Measurements from ENCODE around the gene WT1.

DNA sequence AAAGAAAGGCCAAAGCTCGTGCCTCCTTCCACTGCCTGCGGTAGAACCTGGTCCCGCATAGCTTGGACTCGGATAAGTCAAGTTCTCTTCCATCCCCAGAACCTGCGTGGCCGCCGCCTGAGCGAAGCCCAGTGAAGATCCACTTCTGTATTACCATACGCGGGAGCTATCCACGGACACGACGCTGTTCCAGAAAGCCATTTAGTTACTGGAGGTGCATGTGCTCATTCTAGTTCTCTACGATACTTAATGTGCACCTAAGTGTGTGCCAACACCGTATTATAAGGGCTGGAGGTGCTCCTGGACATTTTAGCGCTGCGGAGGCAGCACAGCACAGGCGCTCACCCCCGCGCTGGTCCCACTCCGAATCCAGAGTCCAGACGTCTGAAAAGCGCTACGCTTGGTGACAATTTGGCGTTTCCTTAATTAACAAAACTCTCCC, 1.4 kb downstream of the WT1 start:
- TF ChIP-seq CBFB (IDR thresholded peaks at IDR 0.05; ENCODE audit: low read depth) = no peak
- TF ChIP-seq EGR1 (IDR thresholded peaks at IDR 0.05; ENCODE audit: borderline replicate concordance in 1 of 2, low read depth in 2 of 2, low read length in 2 of 2) = no peak
- TF ChIP-seq CEBPB (IDR thresholded peaks at IDR 0.05; ENCODE audit: borderline replicate concordance in 1 of 2, low read depth in 2 of 2, low read length in 2 of 2) = no peak
- TF ChIP-seq, protein P1, sequence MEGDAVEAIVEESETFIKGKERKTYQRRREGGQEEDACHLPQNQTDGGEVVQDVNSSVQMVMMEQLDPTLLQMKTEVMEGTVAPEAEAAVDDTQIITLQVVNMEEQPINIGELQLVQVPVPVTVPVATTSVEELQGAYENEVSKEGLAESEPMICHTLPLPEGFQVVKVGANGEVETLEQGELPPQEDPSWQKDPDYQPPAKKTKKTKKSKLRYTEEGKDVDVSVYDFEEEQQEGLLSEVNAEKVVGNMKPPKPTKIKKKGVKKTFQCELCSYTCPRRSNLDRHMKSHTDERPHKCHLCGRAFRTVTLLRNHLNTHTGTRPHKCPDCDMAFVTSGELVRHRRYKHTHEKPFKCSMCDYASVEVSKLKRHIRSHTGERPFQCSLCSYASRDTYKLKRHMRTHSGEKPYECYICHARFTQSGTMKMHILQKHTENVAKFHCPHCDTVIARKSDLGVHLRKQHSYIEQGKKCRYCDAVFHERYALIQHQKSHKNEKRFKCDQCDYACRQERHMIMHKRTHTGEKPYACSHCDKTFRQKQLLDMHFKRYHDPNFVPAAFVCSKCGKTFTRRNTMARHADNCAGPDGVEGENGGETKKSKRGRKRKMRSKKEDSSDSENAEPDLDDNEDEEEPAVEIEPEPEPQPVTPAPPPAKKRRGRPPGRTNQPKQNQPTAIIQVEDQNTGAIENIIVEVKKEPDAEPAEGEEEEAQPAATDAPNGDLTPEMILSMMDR (IDR thresholded peaks at IDR 0.05 in 2 of 3, conservative IDR thresholded peaks at IDR 0.05 in 1 of 3; ENCODE audit: control insufficient read depth in 2 of 3, extremely low read depth in 1 of 3, insufficient read depth in 1 of 3, low read depth in 3 of 3, low read length in 3 of 3) = no peak
- TF ChIP-seq NR2C2 (IDR thresholded peaks at IDR 0.05; ENCODE audit: borderline replicate concordance, control insufficient read depth, insufficient read length, low read depth) = no peak
- TF ChIP-seq TAF1 (IDR thresholded peaks at IDR 0.05; ENCODE audit: borderline replicate concordance, low read depth, low read length) = no peak
- TF ChIP-seq, protein P2, sequence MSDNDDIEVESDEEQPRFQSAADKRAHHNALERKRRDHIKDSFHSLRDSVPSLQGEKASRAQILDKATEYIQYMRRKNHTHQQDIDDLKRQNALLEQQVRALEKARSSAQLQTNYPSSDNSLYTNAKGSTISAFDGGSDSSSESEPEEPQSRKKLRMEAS (IDR thresholded peaks at IDR 0.05; ENCODE audit: low read depth, low read length) = no peak
- TF ChIP-seq CREM (IDR thresholded peaks at IDR 0.05; ENCODE audit: low read depth) = no peak
- TF ChIP-seq, protein P3, sequence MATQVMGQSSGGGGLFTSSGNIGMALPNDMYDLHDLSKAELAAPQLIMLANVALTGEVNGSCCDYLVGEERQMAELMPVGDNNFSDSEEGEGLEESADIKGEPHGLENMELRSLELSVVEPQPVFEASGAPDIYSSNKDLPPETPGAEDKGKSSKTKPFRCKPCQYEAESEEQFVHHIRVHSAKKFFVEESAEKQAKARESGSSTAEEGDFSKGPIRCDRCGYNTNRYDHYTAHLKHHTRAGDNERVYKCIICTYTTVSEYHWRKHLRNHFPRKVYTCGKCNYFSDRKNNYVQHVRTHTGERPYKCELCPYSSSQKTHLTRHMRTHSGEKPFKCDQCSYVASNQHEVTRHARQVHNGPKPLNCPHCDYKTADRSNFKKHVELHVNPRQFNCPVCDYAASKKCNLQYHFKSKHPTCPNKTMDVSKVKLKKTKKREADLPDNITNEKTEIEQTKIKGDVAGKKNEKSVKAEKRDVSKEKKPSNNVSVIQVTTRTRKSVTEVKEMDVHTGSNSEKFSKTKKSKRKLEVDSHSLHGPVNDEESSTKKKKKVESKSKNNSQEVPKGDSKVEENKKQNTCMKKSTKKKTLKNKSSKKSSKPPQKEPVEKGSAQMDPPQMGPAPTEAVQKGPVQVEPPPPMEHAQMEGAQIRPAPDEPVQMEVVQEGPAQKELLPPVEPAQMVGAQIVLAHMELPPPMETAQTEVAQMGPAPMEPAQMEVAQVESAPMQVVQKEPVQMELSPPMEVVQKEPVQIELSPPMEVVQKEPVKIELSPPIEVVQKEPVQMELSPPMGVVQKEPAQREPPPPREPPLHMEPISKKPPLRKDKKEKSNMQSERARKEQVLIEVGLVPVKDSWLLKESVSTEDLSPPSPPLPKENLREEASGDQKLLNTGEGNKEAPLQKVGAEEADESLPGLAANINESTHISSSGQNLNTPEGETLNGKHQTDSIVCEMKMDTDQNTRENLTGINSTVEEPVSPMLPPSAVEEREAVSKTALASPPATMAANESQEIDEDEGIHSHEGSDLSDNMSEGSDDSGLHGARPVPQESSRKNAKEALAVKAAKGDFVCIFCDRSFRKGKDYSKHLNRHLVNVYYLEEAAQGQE (IDR thresholded peaks at IDR 0.05; ENCODE audit: low read depth, low read length) = no peak
- no peak for TF ChIP-seq SREBF1 (IDR thresholded peaks at IDR 0.05; ENCODE audit: low read length)

Measured in GM12878 (cell line).